HG02678 (cell line): Measurements from ENCODE around the gene CEP72.

ENCODE experiments used
- ATAC-seq: cut with Tn5 transposase; IDR thresholded peaks from one replicate; pipeline ENCODE4 v1.9.1; 2021; ENCODE audit warnings: mild to moderate bottlenecking, moderate library complexity; ENCODE audit not compliant: unreplicated experiment

CEP72 gene

GRCh38 chr5:635306-636055 is 23.3 kb downstream of the CEP72 start:
- ATAC-seq: no peak

GRCh38 chr5:636951-637350 is 24.8 kb downstream of the CEP72 start:
- ATAC-seq: no peak

GRCh38 chr5:637581-638450 is 25.7 kb downstream of the CEP72 start:
- ATAC-seq: no peak

GRCh38 chr5:638501-639252 is 26.5 kb downstream of the CEP72 start:
- no peak for ATAC-seq

- ATAC-seq: no peak
Observed at GRCh38 chr5:639253-639530, 27.1 kb downstream of the CEP72 start.

DNA sequence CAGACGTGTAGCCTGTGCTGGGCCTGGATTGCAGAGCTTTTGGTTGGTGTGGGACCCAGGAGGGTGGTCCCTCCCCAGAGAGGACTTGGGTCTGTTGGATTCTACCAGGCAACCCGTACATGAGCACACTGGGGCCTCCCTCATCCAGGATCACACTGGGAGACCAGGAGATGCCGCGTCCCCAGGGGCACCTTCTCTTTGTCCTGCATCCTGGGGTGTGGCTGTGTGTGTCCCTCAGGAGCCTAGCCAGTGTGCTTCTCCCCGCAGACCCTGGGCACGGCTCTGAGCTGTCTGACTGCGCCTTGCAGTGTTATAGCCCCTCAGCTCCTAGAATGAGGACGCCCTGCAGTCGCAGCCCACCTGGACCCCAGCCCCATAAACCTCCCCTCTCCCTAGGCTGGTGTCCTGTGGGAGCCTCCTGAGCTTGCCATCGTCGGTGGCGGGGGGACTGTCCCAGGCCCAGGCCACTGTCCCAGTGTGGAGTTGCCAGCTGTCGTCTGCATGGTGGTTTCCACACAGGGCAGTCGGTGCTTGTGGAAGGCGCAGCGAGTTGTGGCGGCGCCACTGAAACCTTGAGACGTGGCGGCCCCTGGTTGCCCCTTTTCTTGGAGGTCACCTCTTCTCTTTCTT is 27.6 kb downstream of the CEP72 start:
- no peak for ATAC-seq

GRCh38 chr5:640461-641330 is 28.6 kb downstream of the CEP72 start:
- ATAC-seq: no peak

DNA sequence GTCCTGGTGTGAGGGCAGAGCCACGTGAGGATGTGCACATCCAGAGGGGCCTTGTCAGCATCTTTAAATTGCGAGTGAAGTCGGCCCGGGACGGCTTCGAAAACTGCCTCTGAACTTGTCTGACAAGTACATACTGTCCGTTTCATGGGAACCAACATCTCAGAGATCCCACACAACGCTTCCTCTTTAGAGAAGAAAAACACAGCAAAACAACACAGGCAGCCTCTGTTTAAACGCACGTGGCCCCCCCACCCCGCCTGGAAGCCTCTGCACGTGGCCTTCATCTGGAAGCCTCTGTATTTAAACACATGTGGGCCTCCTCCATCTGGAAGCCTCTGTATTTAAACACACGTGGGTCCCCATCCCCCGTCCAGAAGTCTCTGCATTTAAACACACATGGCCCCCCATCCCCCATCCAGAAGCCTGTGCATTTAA is 29.2 kb downstream of the CEP72 start:
- no peak for ATAC-seq

- no peak for ATAC-seq
Observed at GRCh38 chr5:642481-642880, 30.3 kb downstream of the CEP72 start.

DNA sequence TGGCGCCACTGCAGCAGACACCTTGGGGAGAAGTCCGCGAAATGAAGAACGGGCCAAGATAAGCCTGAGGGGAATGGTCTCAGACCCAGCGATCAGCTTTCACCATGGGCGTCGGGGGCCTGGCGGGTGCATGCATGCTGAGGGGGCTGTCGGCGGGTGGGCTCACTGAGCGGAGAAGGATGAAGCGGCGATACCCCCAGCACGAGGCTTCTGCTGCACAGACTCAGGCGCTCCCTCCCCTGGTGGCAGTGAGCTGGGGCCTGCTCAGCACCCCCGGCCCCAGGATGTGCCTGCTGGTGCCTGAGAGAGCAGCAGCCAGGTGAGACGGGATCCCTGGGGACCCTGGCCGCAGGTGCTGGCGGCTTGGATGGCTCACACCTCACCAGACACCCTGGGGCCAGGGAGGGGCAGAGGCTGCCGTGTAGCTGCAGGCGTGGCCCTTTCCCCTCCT is 31.2 kb downstream of the CEP72 start:
- peak; percentile 26 for ATAC-seq

DNA sequence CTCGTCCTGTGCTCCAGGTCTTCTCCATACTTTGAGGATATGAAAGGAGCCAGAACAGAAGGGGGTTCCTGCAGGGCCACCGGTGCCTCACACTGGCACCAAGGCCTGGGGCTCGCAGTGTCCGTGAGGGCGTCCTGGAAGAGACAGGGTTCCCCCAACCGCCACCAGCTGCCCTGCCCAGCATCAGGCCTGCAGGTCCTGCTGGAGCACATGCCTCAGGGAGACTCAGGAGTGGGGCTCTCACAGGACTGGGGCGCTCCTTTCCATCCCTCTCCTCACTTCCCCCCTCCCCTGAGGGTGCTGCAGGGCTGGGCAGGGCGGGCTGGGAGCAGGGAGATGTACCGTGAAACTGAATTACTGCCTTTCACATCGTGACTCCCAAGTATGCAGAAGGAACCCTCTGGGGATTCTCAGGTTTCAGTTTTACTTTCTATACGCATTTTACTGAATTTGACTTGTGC is 31.7 kb downstream of the CEP72 start:
- peak; percentile 60 for ATAC-seq

GRCh38 chr5:644509-644908 is 32.4 kb downstream of the CEP72 start:
- no peak for ATAC-seq

DNA sequence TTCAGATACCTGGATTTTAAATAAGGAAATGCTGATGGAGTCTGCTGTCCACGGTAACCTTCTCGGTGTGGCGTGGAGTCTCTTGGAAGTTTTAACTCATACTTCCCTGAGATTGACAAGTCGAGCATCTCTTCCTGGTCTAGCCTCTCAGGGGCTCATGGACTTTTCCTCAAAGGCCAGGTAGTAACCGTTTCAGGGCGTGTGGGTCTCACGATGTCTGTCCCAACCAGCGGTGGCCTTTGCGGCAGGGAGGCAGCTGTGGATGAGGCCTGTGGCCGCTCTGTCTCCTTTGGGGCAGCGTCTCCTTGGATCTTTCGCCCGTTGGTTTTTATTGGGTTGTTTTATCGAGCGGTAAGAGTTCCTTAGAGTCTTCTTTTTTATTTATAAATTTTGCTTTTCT is 32.8 kb downstream of the CEP72 start:
- no peak for ATAC-seq

GRCh38 chr5:645421-645820 is 33.3 kb downstream of the CEP72 start:
- ATAC-seq: no peak

DNA sequence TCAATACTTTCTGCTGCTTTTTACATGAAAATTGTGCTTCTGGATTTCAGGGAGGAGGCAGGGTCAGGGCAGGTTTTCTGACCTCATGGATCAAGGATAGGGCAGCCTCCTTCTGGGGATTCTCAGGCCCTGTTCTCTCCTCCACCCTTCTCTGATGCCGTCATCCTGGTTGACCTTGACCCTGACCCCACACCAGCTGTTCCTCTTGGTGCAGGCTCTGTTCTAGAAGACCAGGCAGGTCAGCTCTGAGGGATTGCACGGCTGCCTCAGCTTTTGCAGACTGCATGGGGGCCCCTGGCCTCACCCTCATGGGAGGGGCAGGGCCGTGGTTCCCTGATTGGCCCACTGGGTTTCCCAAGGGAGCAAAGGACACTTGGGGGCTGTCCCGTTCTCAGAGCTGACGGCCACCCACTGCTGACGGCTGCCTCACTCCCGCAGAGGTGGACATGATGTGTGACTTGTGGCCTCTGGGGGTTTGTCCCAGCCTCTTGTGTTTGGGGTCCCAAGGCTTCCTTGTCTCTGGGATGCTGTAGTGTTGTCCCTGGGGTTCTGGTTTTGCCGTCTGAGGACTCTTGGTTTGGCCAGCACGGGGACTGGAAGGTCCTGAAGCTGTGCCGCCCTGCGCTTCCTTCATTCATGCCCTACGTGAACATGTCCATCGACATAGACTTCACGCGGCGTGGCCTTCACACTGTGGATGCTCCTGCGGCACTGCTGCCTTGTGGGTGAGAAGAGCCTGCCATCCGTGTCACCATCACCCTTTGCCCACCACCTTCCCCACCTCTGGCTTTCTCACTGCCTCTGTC is 34.5 kb downstream of the CEP72 start:
- no peak for ATAC-seq

- ATAC-seq: no peak
Observed at GRCh38 chr5:647311-647710, 35.2 kb downstream of the CEP72 start.

DNA sequence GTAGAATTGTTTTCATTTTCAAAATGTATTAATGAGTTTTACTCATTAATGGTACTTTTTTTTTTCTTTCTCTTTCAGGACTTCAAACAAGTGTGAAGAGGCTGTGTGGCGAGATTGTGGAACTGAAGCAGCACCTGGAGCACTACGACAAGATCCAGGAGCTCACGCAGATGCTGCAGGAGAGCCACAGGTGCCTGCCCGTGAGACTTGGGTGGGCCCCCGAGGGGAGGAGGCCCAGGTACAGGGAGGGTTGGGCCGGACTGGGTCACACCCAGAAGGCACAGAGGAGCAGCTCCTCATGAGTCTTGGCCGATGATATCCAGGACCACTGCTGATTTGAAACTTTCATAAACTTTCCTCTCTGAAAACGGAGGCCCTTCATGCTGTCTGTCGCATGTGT is 35.6 kb downstream of the CEP72 start:
- ATAC-seq: no peak

- no peak for ATAC-seq
Observed at GRCh38 chr5:651296-652022, 39.3 kb downstream of the CEP72 start.
